NCI-H446 (cell line): Measurements from ENCODE around the gene LMNA.
"Not testable (repeated sequence)": the region's sequence is repeated elsewhere in the genome, so short reads cannot be mapped to it uniquely, and the experiment has no call there.

Source experiments
- DNase-seq, 2 experiments: peaks; one replicate each; lab custom pipeline; 2025; lab: John Stamatoyannopoulos, UW

Gene LMNA

DNA sequence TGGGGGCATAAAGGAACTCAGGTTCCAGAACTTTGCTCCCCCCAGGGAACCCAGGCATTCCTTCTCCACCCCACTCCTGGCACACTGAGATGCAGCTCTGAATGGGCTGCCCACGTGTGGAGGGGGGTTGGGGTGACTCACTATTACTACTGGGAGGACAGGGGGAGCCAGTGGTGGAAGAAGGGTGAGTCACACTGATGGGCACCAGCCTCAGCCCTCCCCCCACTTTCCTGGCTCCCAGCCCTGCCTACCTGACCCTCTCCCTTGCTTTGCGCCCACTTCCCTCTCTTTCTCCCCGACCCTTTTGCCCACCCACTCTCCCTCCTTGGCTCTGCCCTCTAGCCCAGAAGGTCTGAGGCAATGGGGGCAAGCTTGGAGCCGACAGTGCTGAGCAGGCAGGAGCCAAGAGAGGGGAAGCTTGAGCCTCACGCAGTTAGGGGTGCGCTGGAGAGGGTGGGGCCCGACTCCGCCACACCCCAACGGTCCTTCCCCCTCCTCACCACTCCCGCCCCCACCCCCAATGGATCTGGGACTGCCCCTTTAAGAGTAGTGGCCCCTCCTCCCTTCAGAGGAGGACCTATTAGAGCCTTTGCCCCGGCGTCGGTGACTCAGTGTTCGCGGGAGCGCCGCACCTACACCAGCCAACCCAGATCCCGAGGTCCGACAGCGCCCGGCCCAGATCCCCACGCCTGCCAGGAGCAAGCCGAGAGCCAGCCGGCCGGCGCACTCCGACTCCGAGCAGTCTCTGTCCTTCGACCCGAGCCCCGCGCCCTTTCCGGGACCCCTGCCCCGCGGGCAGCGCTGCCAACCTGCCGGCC, at the start of gene LMNA:
Gene LMNA, plus strand, starts transcription at position 611 of the 818 bp plus-strand sequence. CDS start 208 bp downstream, outside the sequence.
- DNase-seq: peak; percentile 80 to 87

GRCh38 chr1:156065212-156065611, 49.3 kb upstream of the LMNA start:
- DNase-seq: no peak

DNA sequence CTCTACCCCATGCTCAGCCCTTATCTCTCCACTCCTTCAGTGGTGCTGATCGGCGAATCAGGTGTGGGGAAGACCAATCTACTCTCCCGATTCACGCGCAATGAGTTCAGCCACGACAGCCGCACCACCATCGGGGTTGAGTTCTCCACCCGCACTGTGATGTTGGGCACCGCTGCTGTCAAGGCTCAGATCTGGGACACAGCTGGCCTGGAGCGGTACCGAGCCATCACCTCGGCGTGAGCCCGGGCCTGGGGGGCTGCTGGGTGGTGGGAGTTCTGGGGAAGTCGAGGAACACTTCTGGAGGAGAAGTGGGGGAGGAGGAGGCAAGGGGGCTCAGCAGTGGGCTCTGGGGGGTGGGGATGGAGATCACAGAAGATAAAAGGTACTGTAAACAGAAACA, 48.6 kb upstream of the LMNA start:
- no peak for DNase-seq

- no peak for DNase-seq
Measured at GRCh38 chr1:156067262-156067661, 47.2 kb upstream of the LMNA start.

GRCh38 chr1:156069490-156070455, 44.7 kb upstream of the LMNA start:
- no peak for DNase-seq

DNA sequence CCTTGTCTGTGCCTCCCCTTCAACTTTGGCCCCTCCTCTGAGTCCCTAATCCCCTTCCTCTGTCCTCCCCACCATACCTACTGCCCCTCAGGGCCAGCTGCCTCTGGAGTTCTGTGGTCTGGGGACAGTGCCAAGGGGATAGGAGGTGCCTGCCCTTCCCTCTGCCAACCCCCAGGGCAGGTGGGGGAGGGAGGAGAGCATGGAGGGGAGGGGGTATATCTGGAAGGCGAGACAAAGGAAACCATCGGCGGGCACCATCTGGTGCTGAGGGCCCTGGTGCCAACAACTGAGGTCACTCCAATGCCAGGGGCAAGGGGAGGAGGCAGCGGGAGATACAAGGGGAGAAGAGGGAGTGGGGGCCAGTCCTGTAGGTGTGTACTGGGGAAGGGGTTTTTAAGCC, 44.0 kb upstream of the LMNA start:
- DNase-seq: peak; percentile 81 to 93

GRCh38 chr1:156071332-156071816, 43.1 kb upstream of the LMNA start:
- not testable (repeated sequence) for DNase-seq

GRCh38 chr1:156072251-156072650, 42.3 kb upstream of the LMNA start:
- no peak for DNase-seq

DNA sequence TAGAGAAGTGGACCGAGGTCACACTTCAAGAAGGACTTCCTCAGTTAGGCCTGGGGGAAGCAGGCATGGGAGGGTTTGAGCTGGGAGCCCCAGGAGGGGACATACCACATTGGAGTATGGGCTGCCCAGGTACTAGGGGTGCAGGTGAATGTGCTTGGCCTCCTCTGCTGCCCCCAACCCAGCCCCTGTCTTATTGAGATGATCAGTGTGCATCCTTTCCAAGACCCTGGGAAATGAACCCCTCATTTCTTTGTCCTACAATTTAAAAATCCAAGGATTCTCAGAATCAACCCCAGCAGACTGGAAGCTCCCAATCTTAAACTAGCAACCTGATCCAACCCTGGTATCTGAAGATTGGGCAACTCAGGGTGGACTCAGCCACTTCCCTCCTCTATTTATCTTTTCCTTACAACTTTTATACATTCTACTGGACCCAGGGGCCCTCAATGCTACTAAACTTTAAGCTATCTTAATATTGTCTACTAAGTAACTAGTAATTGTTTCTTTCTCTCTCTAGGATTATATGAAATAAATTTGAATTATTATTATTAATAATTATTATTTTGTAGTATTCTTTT, 41.3 kb upstream of the LMNA start:
- no peak for DNase-seq

DNA sequence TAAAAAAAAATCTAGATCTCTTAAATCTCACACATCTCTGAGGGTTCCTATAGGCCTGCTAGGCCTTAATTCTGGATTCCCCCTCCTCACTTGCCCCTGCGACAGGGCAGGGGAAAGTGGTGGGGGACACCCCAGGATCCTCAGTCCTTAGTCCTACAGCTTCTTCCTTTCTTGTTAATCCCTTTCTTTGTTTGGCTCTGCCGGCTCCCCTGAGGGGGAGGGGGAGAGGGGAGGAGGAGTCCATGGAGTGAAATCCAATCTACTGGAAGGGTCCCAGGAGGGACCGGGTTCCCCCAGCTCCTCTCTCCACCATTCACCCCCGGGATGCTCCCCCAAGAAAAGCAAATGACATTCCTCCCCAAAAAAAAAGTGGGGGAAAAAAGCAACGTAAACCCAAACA, 40.8 kb upstream of the LMNA start:
- DNase-seq: no peak

DNA sequence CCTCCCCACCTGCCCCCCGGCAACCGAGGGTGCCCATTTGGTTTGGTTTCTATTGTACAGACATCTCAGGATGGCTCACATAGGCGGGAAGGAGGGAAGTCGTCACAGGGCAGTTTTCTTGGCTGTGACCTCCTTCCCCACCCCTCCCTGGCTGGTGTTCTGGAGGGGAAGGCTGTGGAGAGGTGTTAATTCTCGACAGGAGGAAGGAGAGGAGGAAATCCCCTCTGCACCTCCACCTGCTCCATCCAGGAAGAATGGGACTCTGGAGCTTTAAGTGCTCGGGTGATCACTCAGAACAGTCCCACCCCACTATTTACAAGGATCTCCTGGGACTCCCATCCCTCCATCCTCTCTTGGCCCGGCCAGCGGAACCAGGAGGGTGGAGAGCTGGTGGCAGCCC, 39.9 kb upstream of the LMNA start:
- no peak for DNase-seq

DNA sequence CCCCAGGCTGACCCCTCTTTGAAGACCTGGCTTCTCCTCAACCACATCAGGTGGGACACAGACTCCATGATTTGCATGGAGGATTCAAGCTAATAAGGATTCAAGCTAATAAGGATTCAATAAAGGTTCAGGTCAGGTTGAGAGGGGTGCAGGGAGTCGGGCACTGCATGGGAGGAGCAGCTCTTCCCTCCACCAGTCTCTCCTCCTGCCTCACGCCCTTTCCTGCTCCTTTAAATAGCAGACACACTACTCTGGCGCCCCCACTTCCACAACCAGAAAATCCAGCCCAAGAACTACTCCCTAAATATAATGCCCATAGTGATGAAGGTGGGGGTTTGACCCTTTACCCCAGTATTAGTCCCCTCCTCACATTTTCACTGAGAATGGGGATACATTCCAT, 39.3 kb upstream of the LMNA start:
- no peak for DNase-seq

- no peak for DNase-seq
Measured at GRCh38 chr1:156075775-156076204, 38.7 kb upstream of the LMNA start.

GRCh38 chr1:156076609-156077429, 37.7 kb upstream of the LMNA start:
- no peak for DNase-seq

DNA sequence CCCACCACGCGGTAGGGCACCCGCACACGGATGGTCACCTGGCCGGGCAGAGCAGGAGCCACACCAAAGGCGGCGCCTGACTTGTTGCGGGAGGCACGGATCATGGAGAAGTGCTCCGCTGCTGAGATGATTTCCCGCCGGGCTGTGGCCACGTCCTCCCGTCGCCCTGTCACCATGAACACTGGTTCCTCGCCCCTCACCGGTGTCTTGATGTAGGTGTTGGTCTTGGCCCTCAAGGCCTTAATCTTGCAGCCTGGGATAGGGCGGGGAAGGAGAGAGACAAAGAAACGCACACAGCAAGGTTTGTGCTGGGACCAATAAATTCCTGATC, 37.1 kb upstream of the LMNA start:
- DNase-seq: no peak

DNA sequence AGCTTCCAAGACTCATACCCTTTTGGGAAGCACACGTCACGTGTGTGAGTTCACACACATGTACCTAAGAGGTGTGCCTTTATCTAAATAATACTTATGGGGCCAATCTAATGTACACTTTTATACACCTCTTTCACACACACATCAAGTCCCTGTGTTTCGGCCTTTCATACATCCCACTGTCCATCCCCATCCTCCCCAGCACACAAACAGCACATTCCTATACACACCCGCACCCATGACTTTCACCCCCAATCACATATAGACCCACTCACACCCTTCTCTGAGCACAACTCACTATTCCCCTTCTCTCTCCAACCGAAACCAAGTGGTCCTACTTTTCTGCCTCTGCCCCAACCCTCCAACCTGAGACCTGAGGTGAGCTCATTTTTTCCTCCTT, 35.8 kb upstream of the LMNA start:
- no peak for DNase-seq

DNA sequence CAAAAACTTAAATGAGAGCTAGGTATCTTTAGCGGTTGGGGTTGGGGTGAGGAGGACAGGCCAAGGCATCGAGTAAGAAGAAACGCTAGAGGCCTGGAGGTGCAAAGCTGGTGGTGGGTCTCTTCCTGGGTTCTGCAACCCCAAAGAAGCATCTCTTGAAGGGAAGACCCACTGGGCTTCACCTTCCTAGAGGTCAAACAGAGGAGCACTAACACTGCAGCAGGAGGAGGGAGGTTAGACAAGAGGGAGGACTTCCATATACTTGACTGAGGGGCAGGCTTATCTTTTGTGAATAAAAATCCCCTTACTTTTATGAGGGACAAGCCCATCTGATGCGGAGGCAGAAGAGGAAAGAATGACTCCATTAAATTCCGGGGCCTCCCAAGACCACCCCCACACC, 34.7 kb upstream of the LMNA start:
- DNase-seq: no peak

- DNase-seq: no peak
Measured at GRCh38 chr1:156080241-156080862, 34.2 kb upstream of the LMNA start.

- no peak for DNase-seq
Measured at GRCh38 chr1:156080863-156081179, 33.7 kb upstream of the LMNA start.

DNA sequence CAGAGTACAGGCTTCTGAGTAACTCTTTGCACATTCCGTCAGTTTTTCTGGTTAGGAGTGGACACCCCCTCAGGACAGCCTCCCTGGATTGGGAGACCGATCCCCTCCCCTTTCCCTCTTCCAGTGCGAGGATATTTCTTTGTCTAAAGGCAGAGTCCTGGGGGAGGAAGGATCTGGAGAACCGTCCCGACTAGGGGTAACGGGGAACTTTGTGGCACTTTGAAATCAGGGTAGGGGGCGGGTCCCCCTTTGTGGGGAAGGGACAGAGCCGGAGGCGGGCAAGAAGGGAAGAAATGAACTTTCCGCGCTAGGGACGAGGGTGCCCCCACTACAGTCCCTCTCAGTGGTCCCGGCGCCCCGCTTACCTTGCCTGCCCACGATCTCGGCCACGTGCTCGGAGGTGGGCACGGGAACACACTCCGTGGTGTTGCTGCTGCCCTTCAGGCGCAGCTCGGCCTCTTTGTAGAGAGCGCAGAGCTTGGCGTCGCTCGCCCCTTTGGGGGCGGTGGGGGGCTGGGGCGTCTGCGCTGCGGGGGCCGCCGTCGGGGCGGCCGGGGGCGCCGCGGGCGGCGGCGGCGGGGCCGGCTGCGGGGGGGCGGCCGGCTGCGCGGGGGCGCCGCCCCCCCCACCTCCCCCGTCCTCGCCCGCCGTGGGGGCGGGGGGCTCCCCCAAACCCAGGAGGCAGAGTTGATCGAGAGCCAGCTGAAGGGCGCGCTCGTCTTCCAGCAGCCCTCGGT, 33.2 kb upstream of the LMNA start:
- no peak for DNase-seq

DNA sequence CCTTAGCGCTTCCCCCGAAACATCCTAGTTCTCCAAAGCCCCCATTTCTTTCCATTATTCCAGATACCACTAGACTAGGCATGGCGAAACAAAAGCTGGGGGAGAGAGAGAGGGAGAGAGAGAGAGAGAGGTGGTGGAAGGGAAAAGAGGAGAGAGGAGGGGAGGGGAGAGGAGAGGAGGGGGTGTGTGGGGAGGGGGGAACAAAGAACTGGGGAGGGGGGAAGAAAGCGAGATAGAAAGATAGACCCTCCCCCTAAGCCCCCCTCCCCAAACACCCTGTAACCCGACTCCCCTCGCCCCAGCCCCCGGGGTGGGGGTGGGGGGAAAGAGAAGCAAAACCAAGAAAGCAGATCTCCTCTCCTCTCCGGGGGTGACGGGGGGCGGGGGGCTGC, 32.6 kb upstream of the LMNA start:
- no peak for DNase-seq
